ENCODE data around the gene TBCB.

TBCB gene

DNA sequence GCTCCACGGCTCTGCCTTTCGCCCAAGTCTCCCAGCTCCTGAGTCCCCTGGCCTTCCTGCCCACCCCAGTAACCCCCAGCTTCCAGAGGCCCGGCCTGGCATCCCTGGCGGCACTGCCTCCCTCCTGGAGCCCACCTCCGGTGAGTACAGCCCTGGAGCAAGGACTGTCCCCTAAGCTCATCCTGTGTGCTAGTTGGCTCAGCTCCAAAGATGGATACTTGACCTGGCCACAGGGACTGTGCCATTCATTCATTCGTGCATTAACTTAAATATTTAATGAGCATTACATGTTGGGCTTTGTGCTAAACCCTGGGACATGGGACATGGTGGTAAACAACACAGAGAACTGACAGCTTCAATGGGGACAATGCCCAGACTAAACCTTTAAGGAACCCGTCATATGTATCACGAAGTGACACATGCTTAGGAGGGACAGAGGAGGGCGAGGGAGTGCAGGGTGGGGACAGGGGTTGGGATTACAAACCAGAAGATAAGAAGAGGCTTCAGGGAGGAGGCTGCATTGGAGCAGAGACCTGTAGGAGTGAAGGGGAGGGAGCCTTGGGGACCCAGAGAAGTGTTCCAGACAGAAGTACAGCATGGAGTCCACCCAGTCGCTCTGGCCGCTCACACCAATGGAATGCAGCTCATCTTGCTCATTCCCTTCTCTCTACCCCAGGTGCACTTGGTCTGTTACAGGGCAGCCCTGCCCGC, 11.3 kb upstream of the TBCB start:
- H2AFZ ChIP-seq (ENCODE audit: low read depth, low read length, severe bottlenecking), result no peak overlapping the region
- H3K79me2 ChIP-seq (ENCODE audit: insufficient read depth, low read length), result no peaks in the 10 kb centered on the region
- no peak overlapping the region for H3K4me2 ChIP-seq (ENCODE audit: low read depth, low read length, poor library complexity, severe bottlenecking)

DNA sequence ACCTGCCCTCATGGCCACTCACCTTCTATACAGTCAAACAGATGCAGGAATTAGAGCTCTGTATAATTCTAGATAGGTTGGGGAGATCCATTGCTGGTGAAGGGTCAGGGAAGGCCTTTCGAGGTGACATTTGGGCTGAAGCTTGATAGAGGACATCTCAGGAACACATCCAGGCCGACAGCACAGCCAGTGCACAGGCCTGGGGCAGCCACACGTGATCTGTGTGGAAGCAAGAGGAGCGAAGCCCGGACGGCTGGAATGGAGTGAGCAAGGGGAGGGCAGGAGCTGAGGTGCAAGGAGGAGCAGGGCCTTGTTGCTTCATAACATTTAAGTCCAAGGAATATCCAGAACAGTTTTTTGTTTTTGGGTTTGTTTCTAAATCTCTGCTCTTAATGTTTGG, 8.8 kb upstream of the TBCB start:
- Histone ChIP-seq H3K36me3 (ENCODE audit: low read length) (0 out of 2 replicates have a peak, but pooled peaks cover 3% of the 10 kb centered on the region), H3K9me3 (ENCODE audit: insufficient read depth, low read length) (no peaks in the 10 kb centered on the region), H3K27me3 (ENCODE audit: low read length) (no peaks in the 10 kb centered on the region), H3F3A (ENCODE audit: insufficient read depth) (no peaks in the 10 kb centered on the region), H3K79me2 (ENCODE audit: insufficient read depth, low read length) (no peaks in the 10 kb centered on the region), H2AFZ (ENCODE audit: low read depth, low read length, severe bottlenecking) (no peak overlapping the region), H3K4me3 (ENCODE audit: insufficient read depth, low read length, poor library complexity, severe bottlenecking) (no peak overlapping the region), H3K9ac (ENCODE audit: low read length) (no peak overlapping the region), H3K27ac (ENCODE audit: low read depth, low read length) (no peak overlapping the region), H4K20me1 (ENCODE audit: low read depth, low read length) (no peaks in the 10 kb centered on the region), H3K9me2 (replicated peaks; ENCODE audit: insufficient read depth, low read length) (no peaks in the 10 kb centered on the region), H3K4me2 (ENCODE audit: low read depth, low read length, poor library complexity, severe bottlenecking) (no peak overlapping the region)
- TF ChIP-seq CTCF (IDR thresholded peaks at IDR 0.05; ENCODE audit: insufficient read depth, low read length, poor library complexity, severe bottlenecking), result no peak
- TF ChIP-seq EZH2phosphoT487 (conservative IDR thresholded peaks at IDR 0.05; ENCODE audit: low read length), result no peak

More for the DNA sequence above, 11.3 kb upstream of the TBCB start:
- Histone ChIP-seq H3K36me3 (ENCODE audit: low read length) (0 out of 2 replicates have a peak, but pooled peaks cover 3% of the 10 kb centered on the region), H3K9me2 (replicated peaks; ENCODE audit: insufficient read depth, low read length) (no peaks in the 10 kb centered on the region), H3K9ac (ENCODE audit: low read length) (no peak overlapping the region), H4K20me1 (ENCODE audit: low read depth, low read length) (no peaks in the 10 kb centered on the region), H3K4me3 (ENCODE audit: insufficient read depth, low read length, poor library complexity, severe bottlenecking) (no peak overlapping the region), H3K9me3 (ENCODE audit: insufficient read depth, low read length) (no peaks in the 10 kb centered on the region), H3F3A (ENCODE audit: insufficient read depth) (no peaks in the 10 kb centered on the region), H3K27me3 (ENCODE audit: low read length) (no peaks in the 10 kb centered on the region), H3K27ac (ENCODE audit: low read depth, low read length) (no peak overlapping the region)
- TF ChIP-seq EZH2phosphoT487 (conservative IDR thresholded peaks at IDR 0.05; ENCODE audit: low read length) (no peak), CTCF (IDR thresholded peaks at IDR 0.05; ENCODE audit: insufficient read depth, low read length, poor library complexity, severe bottlenecking) (no peak)

- no peak for TF ChIP-seq CTCF (IDR thresholded peaks at IDR 0.05; ENCODE audit: insufficient read depth, low read length, poor library complexity, severe bottlenecking)
- no peak for TF ChIP-seq EZH2phosphoT487 (conservative IDR thresholded peaks at IDR 0.05; ENCODE audit: low read length)
- Histone ChIP-seq H3K27me3 (ENCODE audit: low read length) (no peaks in the 10 kb centered on the region), H3K4me3 (ENCODE audit: insufficient read depth, low read length, poor library complexity, severe bottlenecking) (no peak overlapping the region), H4K20me1 (ENCODE audit: low read depth, low read length) (no peaks in the 10 kb centered on the region), H3K9ac (ENCODE audit: low read length) (no peak overlapping the region), H3K27ac (ENCODE audit: low read depth, low read length) (no peak overlapping the region), H3K4me2 (ENCODE audit: low read depth, low read length, poor library complexity, severe bottlenecking) (no peak overlapping the region), H2AFZ (ENCODE audit: low read depth, low read length, severe bottlenecking) (no peak overlapping the region), H3K9me2 (replicated peaks; ENCODE audit: insufficient read depth, low read length) (no peaks in the 10 kb centered on the region), H3K9me3 (ENCODE audit: insufficient read depth, low read length) (no peaks in the 10 kb centered on the region), H3F3A (ENCODE audit: insufficient read depth) (no peaks in the 10 kb centered on the region), H3K79me2 (ENCODE audit: insufficient read depth, low read length) (no peaks in the 10 kb centered on the region), H3K36me3 (ENCODE audit: low read length) (0 out of 2 replicates have a peak, but pooled peaks cover 3% of the 10 kb centered on the region)
These were observed 8.3 kb upstream of the TBCB start for GRCh38 chr19:36106991-36107390.

Measured in SU-DHL-6 (cell line).